Muscle layer of colon (tissue), 2 donors: Measurements from ENCODE around the gene GTF3C2.
"Not testable (repeated sequence)": the region's sequence is repeated elsewhere in the genome, so short reads cannot be mapped to it uniquely, and the experiment has no call there.

Experiments
- H3K27ac ChIP-seq: one replicate; pipeline ENCODE4 v1.7.0; 2013; ENCODE audit warnings: low read depth, mild to moderate bottlenecking, low read length, moderate library complexity
- H3K27me3 ChIP-seq, 2 donors: one replicate each; pipeline ENCODE4 v1.7.0; 2013; ENCODE audit warnings: low read length in 2 of 2, mild to moderate bottlenecking in 2 of 2; ENCODE audit not compliant: insufficient read depth in 2 of 2, control insufficient read depth in 1 of 2
- H3K36me3 ChIP-seq: one replicate; pipeline ENCODE4 v1.7.0; 2013; ENCODE audit warnings: mild to moderate bottlenecking, low read length; ENCODE audit not compliant: insufficient read depth
- H3K4me1 ChIP-seq: one replicate; pipeline ENCODE4 v1.7.0; 2013; ENCODE audit warnings: mild to moderate bottlenecking, low read length; ENCODE audit not compliant: insufficient read depth
- H3K4me3 ChIP-seq, 2 donors: one replicate each; pipeline ENCODE4 v1.7.0; 2013; ENCODE audit warnings: low read length in 2 of 2, low read depth in 1 of 2, mild to moderate bottlenecking in 1 of 2, moderate library complexity in 1 of 2
- H3K9ac ChIP-seq: one replicate; pipeline ENCODE4 v1.7.0; 2013; ENCODE audit warnings: low read length
- H3K9me3 ChIP-seq: one replicate; pipeline ENCODE4 v1.7.0; 2013; ENCODE audit warnings: mild to moderate bottlenecking, low read length
- donor health status: abdominal sarcoma.
- donor health status: Adenocarcinoma of cecum.

The GTF3C2 gene

GRCh38 chr2:27369471-27370025 lies 13.0 kb upstream of the GTF3C2 start:
- H3K9me3 ChIP-seq: no peaks in the 10 kb centered on the region
- H3K27me3 ChIP-seq: no peaks in the 10 kb centered on the region
- H3K4me3 ChIP-seq: peak overlapping the region; percentile 75 to 92
- peak overlapping the region; percentile 79 for H3K9ac ChIP-seq
- H3K4me1 ChIP-seq: peaks cover 34% of the 10 kb centered on the region
- peaks cover 58% of the 10 kb centered on the region for H3K36me3 ChIP-seq
- peak overlapping the region; percentile 90 for H3K27ac ChIP-seq

GRCh38 chr2:27363933-27364332 lies 7.4 kb upstream of the GTF3C2 start:
- Histone ChIP-seq H3K27me3 (no peaks in the 10 kb centered on the region), H3K36me3 (peaks cover 48% of the 10 kb centered on the region), H3K27ac (no peak overlapping the region), H3K9ac (no peak overlapping the region), H3K4me1 (peaks cover 7% of the 10 kb centered on the region), H3K9me3 (no peaks in the 10 kb centered on the region), H3K4me3 (no peak overlapping the region)

- H3K9ac ChIP-seq: no peak overlapping the region
- H3K4me1 ChIP-seq: peaks cover 6% of the 10 kb centered on the region
- H3K4me3 ChIP-seq: no peak overlapping the region
- peaks cover 39% of the 10 kb centered on the region for H3K36me3 ChIP-seq
- no peaks in the 10 kb centered on the region for H3K9me3 ChIP-seq
- H3K27me3 ChIP-seq: no peaks in the 10 kb centered on the region
- H3K27ac ChIP-seq: no peak overlapping the region
Measured at GRCh38 chr2:27362678-27363420, 6.3 kb upstream of the GTF3C2 start.

- H3K9ac ChIP-seq: peak overlapping the region; percentile 83
- peak overlapping the region; percentile 75 for H3K27ac ChIP-seq
- H3K36me3 ChIP-seq: no peaks in the 10 kb centered on the region
- H3K27me3 ChIP-seq: no peaks in the 10 kb centered on the region
- no peaks in the 10 kb centered on the region for H3K9me3 ChIP-seq
- peak overlapping the region; percentile 90 to 96 for H3K4me3 ChIP-seq
- H3K4me1 ChIP-seq: peaks cover 28% of the 10 kb centered on the region
Measured at GRCh38 chr2:27356056-27356381, 545 bp downstream of the GTF3C2 start.

- Histone ChIP-seq H3K4me1 (peaks cover 28% of the 10 kb centered on the region), H3K27ac (no peak overlapping the region), H3K9ac (no peak overlapping the region), H3K9me3 (no peaks in the 10 kb centered on the region), H3K4me3 (no peak overlapping the region), H3K27me3 (no peaks in the 10 kb centered on the region), H3K36me3 (no peaks in the 10 kb centered on the region)
Measured at GRCh38 chr2:27354597-27354927, 2.0 kb downstream of the GTF3C2 start.

- Histone ChIP-seq H3K4me1 (peaks cover 28% of the 10 kb centered on the region), H3K27ac (no peak overlapping the region), H3K9ac (no peak overlapping the region), H3K4me3 (no peak overlapping the region), H3K9me3 (no peaks in the 10 kb centered on the region), H3K27me3 (no peaks in the 10 kb centered on the region), H3K36me3 (no peaks in the 10 kb centered on the region)
Measured at GRCh38 chr2:27353762-27354596, 2.6 kb downstream of the GTF3C2 start.

- H3K27ac ChIP-seq, H3K9ac ChIP-seq, H3K4me3 ChIP-seq, H3K9me3 ChIP-seq, H3K27me3 ChIP-seq, H3K36me3 ChIP-seq: not testable (repeated sequence)
- H3K4me1 ChIP-seq: peaks cover 27% of the 10 kb centered on the region
Measured at GRCh38 chr2:27353386-27353761, 3.2 kb downstream of the GTF3C2 start.

- Histone ChIP-seq H3K9me3 (no peaks in the 10 kb centered on the region), H3K4me1 (peaks cover 18% of the 10 kb centered on the region), H3K27ac (no peak overlapping the region), H3K36me3 (no peaks in the 10 kb centered on the region), H3K9ac (no peak overlapping the region), H3K4me3 (no peak overlapping the region), H3K27me3 (no peaks in the 10 kb centered on the region)
Measured at GRCh38 chr2:27351802-27352598, 4.6 kb downstream of the GTF3C2 start.

GRCh38 chr2:27350106-27350693 lies 6.4 kb downstream of the GTF3C2 start:
- no peaks in the 10 kb centered on the region for H3K27me3 ChIP-seq
- no peak overlapping the region for H3K4me3 ChIP-seq
- H3K9me3 ChIP-seq: no peaks in the 10 kb centered on the region
- no peaks in the 10 kb centered on the region for H3K36me3 ChIP-seq
- H3K27ac ChIP-seq: no peak overlapping the region
- peaks cover 9% of the 10 kb centered on the region for H3K4me1 ChIP-seq
- no peak overlapping the region for H3K9ac ChIP-seq

- H3K36me3 ChIP-seq: peaks cover 7% of the 10 kb centered on the region
- no peak overlapping the region for H3K9ac ChIP-seq
- no peak overlapping the region for H3K4me3 ChIP-seq
- no peaks in the 10 kb centered on the region for H3K27me3 ChIP-seq
- H3K9me3 ChIP-seq: no peaks in the 10 kb centered on the region
- H3K4me1 ChIP-seq: no peaks in the 10 kb centered on the region
- no peak overlapping the region for H3K27ac ChIP-seq
Measured at GRCh38 chr2:27347641-27348040, 8.9 kb downstream of the GTF3C2 start.

- no peak overlapping the region for H3K9ac ChIP-seq
- no peak overlapping the region for H3K4me3 ChIP-seq
- no peaks in the 10 kb centered on the region for H3K9me3 ChIP-seq
- H3K27me3 ChIP-seq: no peaks in the 10 kb centered on the region
- peaks cover 63% of the 10 kb centered on the region for H3K36me3 ChIP-seq
- no peak overlapping the region for H3K27ac ChIP-seq
- H3K4me1 ChIP-seq: no peaks in the 10 kb centered on the region
Measured at GRCh38 chr2:27336173-27336572, 20.4 kb downstream of the GTF3C2 start.
